Retinal pigment epithelial cell (primary cell): ENCODE data around the gene PTPDC1.

Experiments used
- DNase-seq: peaks from one replicate; pipeline ENCODE4 v3.0.0-alpha.2; 2010; ENCODE audit warnings: low read depth
- H3K4me3 ChIP-seq: 2 replicates; pipeline ENCODE4 v1.5.1; 2011; ENCODE audit warnings: mild to moderate bottlenecking, low read length, control low read depth, moderate library complexity
- CTCF ChIP-seq: conservative IDR thresholded peaks from 2 replicates; pipeline ENCODE4 v1.5.1; 2011; ENCODE audit warnings: low read depth, low read length, control low read depth, inconsistent platforms

Gene PTPDC1

GRCh38 chr9:94061864-94062263 is 22.4 kb upstream of the PTPDC1 start:
- H3K4me3 ChIP-seq: no peak overlapping the region
- no peak for TF ChIP-seq CTCF
- no peak for DNase-seq

GRCh38 chr9:94065535-94065961 is 18.7 kb upstream of the PTPDC1 start:
- TF ChIP-seq CTCF: peak; percentile 86
- DNase-seq: peak; percentile 52
- no peak overlapping the region for H3K4me3 ChIP-seq

GRCh38 chr9:94068257-94068656 is 16.0 kb upstream of the PTPDC1 start:
- DNase-seq: no peak
- H3K4me3 ChIP-seq: no peak overlapping the region
- TF ChIP-seq CTCF: no peak

- no peak overlapping the region for H3K4me3 ChIP-seq
- TF ChIP-seq CTCF: no peak
- no peak for DNase-seq
Measured at GRCh38 chr9:94076557-94076956, 7.7 kb upstream of the PTPDC1 start.

GRCh38 chr9:94078086-94078485 is 6.2 kb upstream of the PTPDC1 start:
- DNase-seq: no peak
- no peak overlapping the region for H3K4me3 ChIP-seq
- TF ChIP-seq CTCF: no peak

- no peak for TF ChIP-seq CTCF
- DNase-seq: no peak
- H3K4me3 ChIP-seq: no peak overlapping the region
Measured at GRCh38 chr9:94079236-94079635, 5.0 kb upstream of the PTPDC1 start.

GRCh38 chr9:94080249-94080648 is 4.0 kb upstream of the PTPDC1 start:
- TF ChIP-seq CTCF: no peak
- DNase-seq: no peak
- no peak overlapping the region for H3K4me3 ChIP-seq
